ENCODE measurements around the gene SIAH1.

- TF ChIP-seq CTCF (IDR thresholded peaks at IDR 0.05) (no peak), POLR2A (IDR thresholded peaks at IDR 0.05) (no peak)
These were observed 49.6 kb upstream of the SIAH1 start for GRCh38 chr16:48434653-48435317.

All from adrenal gland (tissue), 5 donors.